Transverse colon (tissue), 4 donors: ENCODE data around the gene KNDC1.

Source experiments
- POLR2A ChIP-seq: fragments of 450-650 bp; IDR thresholded peaks from one replicate; pipeline ENCODE4 v1.6.1; 2016; ENCODE audit warnings: antibody characterized with exemption, mild to moderate bottlenecking, moderate library complexity
- POLR2AphosphoS5 ChIP-seq, 3 donors: sonication (generic); formaldehyde crosslinking; IDR thresholded peaks; one replicate each; pipeline ENCODE4 v1.6.1; 2016; ENCODE audit warnings: antibody characterized with exemption in 3 of 3
- TF ChIP-seq, protein P1 (sequence below), 5 experiments: fragments of 200-600 bp in 3 of 5; fragments of 450-650 bp in 2 of 5; sonication (generic) in 3 of 5; IDR thresholded peaks; 1 replicate in 2 of 5; 2 replicates in 3 of 5; pipeline ENCODE4 v1.5.1; 2016 to 2017; ENCODE audit warnings: antibody characterized with exemption in 5 of 5, inconsistent platforms in 3 of 5, mild to moderate bottlenecking in 2 of 5, moderate library complexity in 1 of 5

DNA sequence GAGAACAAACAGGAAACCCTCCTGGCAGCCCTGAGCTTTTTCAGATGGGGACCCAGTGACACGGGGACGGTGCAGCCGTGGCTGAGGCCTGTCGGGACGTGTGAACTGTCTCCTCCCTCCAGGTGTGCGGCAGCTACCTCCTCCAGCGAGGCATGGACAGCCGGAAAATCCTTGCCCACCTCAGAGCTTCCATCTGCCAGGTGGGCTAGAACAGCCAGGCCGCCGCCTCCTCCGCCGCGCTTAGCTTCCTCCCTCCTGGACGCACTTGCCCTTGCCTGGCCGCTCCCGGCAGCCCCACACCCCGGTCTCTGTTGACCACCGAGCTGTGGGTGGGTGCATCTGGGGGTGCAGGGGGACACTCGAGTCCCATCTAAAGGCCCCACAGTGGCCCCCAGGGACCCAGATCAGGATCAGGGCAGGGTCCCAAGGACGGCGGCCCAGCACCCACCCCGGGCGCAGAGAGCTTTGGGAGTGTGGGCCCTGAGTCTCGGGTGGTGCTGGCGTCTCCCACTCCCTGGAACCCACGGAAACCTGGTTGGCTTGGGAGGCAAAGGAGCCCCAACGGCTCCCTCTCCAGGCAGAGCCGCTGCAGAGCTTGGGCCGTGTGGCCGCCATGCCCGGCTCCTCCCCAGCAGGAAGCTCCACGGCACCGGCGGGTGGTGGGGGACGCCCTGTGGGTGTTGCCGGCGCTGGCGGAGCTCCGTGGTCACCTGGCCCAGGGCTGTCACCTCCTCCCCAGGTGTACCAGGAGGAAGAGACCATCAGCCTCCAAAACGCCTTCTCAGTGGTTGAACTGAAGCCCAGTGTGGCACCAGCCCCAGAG is 37.1 kb downstream of the KNDC1 start:
- TF ChIP-seq, protein P1, sequence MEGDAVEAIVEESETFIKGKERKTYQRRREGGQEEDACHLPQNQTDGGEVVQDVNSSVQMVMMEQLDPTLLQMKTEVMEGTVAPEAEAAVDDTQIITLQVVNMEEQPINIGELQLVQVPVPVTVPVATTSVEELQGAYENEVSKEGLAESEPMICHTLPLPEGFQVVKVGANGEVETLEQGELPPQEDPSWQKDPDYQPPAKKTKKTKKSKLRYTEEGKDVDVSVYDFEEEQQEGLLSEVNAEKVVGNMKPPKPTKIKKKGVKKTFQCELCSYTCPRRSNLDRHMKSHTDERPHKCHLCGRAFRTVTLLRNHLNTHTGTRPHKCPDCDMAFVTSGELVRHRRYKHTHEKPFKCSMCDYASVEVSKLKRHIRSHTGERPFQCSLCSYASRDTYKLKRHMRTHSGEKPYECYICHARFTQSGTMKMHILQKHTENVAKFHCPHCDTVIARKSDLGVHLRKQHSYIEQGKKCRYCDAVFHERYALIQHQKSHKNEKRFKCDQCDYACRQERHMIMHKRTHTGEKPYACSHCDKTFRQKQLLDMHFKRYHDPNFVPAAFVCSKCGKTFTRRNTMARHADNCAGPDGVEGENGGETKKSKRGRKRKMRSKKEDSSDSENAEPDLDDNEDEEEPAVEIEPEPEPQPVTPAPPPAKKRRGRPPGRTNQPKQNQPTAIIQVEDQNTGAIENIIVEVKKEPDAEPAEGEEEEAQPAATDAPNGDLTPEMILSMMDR (IDR thresholded peaks at IDR 0.05) = no peak
- no peak for TF ChIP-seq POLR2A
- no peak for TF ChIP-seq POLR2AphosphoS5 (IDR thresholded peaks at IDR 0.05)
